Measurements from ENCODE around the gene VAV1.
"Not testable (repeated sequence)": the region's sequence is repeated elsewhere in the genome, so short reads cannot be mapped to it uniquely, and the experiment has no call there.

VAV1 gene

DNA sequence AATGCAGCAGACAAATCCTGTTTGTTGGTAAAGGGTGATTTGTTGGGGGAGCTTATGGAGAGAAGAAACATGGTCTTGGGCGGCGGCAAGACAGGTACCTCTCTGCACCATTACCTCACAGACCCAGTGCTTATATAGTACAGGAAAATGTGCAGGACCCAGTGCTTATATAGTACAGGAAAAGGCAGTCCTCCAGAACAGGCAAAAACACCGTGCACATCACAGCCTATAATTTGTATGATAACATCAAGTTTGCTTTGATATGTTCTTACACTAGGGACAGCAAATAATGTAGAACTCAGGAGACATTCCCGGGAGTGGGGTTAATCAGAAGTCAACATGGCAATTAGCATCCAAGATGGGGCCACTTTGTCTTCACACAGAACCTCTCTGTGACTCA, 20.9 kb downstream of the VAV1 start:
- DNase-seq = no peak

DNA sequence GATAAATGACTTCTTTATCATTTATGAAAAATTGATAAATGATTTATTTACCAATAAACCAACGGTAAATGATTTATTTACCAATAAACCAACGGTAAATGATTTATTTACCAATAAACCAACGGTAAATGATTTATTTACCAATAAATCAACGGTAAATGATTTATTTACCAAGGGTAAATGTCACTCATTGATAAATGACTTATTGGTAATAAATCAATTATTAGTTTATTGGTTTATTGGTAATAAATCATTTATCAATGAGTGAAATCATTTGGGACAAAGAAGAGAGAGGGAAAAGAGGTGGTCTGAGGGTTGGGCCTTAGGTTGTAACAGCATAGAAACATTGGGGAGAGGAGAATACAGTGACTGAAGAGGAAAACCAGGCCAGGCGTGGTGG, 21.5 kb downstream of the VAV1 start:
- no peak for DNase-seq

DNA sequence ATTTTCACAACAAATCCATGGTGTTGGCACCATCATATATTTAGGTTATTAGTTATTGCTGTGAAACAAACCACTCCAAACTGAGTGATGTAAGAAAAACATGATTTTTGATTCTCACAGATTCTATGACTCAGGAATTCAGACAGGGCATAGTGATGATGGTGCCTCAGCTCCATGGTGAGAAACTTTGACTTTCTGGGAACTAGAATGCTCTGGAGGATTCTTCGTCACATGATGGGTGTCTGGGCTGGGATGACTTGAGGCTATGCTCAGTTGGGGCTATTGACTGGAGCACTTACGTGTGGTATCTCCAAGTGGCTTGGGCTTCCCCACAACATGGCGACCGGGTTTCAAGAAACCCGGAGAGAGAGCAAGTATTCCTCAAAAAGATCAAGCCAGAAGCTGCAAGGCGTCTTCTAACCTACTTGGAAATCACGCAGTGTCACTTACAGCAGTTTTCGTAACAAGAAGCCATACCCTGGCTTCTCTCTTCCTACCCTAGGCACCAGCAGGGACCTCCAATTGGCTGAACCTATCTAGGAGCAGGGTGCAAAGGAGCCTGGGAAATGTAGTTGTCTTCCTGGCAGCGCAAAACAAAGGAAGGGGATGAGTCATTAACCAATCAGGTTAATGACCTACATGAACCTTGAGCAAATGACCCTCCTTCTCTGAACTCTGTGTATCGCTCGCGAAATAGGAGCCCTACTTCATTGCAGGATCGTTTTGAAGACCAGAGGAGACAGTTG, 22.4 kb downstream of the VAV1 start:
- DNase-seq = no peak

DNA sequence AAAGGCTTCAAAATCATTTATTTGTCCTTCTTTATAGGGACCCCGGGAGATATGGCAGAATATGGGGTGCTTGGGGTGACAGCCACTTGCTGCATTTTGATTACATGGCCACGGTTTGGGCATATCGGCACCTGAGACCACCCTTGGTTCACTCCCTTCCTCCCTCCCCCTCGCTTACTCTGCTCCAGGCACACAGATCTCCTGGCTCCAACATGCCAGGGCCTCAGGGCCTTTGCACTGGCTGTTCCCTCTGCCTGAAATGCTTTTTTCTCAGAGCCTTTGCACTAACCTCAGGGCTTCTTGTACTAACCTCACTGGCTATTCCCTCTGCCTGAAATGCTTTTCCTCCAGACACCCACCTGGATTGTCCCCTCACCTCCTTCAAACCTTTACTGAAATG, 23.8 kb downstream of the VAV1 start:
- DNase-seq = no peak

DNA sequence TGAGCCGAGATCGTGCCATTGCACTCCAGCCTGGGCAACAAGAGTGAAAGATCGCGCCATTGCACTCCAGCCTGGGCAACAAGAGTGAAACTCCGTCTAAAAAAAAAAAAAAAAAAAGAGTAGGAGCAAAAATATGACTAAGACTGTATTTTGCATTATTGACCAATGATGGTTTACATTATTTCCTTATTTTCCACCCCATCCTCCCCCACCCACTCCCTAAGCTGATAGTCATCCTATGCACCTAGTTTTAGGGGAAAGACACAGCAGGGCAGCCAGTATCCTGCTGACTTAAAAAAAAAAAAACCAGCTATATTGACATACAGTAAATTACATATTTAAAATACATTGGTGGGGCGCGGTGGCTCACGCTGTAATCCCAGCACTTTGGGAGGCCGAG, 25.1 kb downstream of the VAV1 start:
- no peak for DNase-seq

DNA sequence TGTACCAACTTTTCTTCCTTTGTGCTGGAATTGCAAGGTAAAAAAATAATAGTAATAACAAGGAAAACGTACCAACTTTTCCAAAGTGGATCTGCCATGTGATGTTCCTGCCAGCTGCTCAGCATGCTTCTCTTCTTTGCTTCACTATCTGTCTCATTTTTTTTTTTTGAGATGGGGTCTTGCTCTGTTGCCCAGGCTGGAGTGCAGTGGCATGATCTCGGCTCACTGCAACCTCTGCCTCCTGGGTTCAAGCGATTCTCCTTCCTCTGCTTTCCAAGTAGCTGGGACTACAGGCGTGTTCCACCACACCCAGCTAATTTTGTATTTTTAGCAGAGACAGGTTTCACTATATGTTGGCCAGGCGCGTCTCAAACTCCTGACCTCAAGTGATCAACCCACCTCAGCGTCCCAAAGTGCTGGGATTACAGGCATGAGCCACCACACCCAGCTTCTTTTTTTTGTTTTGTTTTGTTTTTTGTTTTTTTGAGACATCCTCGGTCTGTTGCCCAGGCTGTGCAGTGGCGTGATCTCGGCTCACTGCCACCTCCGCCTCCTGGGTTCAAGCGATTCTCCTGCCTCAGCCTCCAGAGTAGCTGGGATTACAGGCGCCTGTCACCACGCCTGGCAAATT, 27.8 kb downstream of the VAV1 start:
- not testable (repeated sequence) for DNase-seq

DNA sequence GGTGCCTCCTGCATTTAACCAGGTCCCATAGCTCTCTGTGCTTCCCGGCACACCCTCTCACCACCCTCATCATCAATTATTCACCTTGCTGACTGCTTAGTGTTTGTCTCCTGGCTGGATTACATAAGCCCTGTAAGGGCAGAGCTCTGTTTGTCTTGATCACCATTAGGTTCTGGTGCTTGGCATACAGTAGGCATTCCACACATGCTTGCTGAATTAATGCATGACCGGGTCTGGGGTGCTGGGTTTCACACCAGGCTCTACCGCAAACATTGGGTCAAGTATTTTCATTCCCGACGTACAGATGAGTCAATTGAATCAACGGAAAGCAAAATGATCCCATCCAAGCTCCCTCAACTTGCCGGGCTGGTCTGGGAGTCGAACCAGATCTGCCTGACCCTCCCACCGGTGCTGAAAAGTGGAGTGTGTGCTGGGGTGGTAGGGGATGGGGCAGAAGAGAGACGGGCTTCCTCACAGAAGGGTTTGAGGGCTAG, 28.5 kb downstream of the VAV1 start:
- no peak for DNase-seq

DNA sequence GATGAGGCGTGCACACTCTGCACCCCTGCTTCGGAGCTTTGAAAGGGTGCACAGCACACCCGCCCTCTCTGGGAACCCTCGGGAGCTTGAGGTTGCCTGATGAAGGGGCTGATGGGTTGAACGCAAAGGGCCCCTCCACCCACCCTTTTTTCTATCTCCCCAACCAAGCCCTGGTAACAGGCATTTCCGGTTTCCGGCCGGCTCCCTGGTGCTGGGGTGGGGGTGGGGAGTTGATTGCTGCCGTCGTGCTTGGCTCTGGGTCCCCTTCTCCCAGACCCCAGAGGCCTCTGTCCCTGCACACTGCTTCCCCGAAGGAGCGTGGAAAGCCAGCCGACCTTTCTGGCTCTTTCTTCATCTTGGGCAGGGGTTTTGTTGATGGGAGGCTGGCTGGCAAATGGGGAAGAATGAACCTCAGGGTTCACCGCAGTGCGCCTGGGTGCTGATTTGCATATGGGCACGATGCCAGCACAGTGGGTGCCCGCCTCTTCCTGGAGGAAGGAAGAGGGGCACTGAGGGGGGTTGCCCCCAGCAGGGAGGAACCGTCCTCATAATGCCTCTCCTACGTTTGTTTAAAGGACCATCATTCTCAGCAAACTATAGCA, 29.1 kb downstream of the VAV1 start:
- peak; percentile 95 for DNase-seq

DNA sequence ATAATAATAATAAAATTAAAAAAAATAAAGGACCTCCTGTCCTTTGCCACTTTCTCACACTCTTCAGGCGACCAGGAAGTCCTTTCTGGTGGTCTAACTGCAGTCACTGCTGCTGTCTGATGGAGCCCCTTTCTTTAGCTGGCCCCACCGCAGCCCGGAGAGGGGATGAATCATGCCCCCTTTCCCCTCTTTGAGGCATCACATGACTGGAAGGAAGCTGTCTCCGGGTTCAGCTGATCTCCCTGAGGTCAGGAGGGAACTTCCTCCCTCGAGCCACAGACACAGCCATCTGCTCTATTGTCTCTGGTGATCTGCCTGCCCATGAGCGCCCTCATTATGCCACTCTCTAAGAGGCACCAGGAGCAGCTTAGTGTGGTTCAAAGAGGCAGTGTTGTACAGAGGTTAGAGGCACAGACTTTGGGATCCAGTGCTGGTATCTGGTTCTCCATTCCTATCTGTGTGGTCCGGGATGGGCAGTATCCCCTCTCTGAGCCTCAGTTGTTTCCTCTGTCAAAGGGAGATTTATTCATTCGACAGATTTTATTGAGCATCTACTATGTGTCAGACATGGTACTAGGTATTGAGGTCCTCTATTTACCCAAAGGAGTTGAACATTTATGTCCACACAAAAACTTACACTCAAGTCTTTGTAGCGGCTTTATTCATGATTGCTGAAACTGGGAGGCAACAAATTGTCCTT, 30.0 kb downstream of the VAV1 start:
- DNase-seq = peak; percentile 87

DNA sequence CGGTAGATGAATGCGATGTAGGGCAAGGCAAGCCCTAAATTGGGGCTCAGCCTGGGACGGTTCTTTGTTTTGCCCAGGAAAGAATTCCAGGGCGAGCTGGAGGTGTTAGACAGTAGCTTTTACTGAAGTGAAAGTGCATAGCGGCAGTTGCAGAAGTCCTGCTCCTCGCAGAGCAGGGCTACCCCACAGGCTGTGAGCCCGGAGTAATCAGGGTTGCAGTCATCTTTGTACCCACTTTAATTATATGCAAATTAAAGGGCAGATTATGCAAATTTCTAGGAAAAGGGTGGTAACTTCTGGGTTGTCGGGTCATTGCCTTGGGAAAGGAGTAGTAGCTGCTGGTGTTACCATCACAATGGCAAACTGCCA, 30.5 kb downstream of the VAV1 start:
- DNase-seq = no peak

DNA sequence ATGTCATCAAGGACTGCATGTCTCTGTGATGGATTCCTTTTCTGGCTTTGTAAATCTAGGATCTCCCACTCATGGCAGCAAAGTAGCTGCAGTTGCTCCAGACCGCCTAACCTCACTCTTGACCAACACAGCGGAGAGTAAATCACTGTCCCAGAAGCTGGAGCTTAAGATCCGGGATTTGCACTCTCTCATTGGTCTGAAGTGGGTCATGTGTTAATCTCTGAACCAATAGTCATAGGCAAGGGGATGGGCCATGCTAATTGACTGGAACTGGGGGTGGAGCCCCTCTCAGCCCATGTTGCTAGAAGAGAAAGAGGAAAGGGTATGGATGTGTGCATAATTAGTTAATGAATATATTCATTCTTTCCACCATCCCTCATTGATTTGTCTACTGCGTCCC, 34.0 kb downstream of the VAV1 start:
- DNase-seq = no peak

DNA sequence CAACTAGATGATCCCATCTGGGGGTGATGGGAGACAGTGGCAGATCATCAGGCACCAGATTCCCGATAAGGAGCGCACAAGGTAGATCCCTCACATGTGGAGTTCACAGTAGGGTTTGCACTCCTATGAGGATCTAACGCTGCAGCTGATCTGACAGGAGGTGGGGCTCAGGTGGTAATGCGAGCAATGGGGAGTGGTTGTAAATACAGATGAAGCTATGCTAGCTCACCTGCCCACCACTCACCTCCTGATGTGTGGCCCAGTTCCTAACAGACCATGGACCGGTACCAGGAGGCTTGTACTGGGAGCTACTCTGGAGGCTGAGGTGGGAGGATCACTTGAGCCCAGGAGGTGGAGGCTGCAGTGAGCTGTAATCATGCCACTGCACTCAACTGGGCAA, 34.8 kb downstream of the VAV1 start:
- DNase-seq = no peak

DNA sequence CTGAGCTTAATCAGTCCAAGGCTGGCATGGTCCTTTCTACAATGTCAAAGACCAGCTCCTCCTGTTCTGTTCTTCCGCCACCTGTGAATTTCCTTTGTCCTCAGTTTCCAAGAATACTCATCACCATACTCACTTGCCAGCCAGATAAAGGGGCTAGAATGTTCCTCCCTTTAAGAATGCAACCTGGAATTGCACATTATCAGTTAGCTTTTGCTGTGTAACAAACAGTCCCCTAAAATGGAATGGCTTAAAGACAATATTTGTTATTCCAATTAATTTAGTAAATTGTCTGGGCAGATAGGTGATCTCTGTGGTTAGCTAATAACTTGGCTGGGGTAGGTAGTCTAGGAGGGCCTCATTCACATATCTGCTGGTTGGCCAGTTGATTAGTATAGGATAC, 36.0 kb downstream of the VAV1 start:
- no peak for DNase-seq

DNA sequence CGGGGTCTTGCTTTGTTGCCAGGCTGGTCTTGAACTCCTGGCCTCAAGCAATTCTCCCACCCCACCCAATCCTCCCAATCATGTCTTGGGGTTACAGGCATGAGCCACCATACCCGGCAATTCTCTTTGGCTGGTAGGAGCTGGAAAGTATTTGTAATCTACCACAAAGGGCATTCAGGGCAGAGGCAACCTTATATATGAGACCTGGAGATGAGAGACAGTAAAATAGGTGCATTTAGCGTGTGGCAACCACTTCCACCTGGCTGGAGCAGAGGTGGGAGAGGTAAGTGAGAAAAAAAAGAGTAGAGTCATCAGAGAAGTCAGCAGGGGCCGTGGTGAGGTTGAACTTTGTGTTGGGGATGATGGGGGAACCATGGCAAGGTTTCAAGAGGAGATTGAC, 36.8 kb downstream of the VAV1 start:
- no peak for DNase-seq

DNA sequence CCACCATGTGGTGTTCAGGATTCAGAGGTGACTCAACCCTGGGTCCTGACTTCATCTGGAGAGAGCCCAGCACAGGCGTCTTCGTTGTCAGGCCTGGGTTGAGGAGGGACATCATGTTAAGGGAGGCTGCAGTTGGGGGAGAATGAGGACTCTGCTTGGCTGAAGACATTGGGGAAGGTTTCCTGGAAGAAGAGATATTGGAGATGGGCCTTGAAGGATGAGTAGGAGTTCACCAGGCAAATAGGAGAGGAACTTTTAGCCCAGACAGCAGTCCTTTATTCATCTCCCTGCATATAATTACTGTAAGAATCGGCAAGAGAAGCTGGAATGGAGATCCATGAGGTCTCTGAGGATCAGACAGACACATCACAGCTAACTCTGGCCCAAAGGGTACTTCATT, 38.9 kb downstream of the VAV1 start:
- DNase-seq = no peak

DNA sequence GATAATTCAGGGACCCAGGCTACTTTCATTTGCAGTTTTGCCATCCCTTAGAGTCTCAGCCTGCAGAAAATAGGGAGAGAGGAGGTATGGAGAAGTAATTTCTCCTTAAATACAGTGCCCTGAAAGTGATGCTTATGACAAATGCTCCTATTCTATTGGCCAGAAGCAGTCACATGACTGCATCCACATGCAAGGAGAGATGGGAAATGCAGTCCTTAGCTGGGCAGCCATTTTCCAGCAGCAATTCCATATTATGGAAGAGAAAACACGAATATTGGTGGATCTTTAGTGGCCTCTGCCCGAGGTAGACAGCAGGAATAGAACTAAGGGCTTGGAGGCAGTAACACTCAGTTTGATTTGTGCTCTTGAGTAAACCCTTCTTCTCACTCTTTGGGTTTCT, 39.4 kb downstream of the VAV1 start:
- DNase-seq = no peak

DNA sequence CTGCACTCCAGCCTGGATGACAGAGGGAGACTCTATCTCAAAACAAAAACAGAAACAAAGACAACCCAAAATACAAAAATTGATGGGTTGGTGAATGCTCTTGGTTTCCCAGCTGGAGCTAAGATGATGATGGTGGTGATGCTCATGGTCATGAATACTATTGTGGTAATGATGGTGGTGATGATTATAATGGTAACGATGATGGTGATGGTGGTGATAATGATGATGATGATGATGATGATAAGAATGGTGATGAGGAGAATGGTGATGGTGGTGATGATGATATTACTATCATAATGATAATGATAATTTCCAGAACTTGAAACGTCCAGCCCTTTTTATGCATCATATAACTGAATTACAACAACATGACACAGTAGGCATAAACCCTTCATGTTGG, 40.1 kb downstream of the VAV1 start:
- no peak for DNase-seq

DNA sequence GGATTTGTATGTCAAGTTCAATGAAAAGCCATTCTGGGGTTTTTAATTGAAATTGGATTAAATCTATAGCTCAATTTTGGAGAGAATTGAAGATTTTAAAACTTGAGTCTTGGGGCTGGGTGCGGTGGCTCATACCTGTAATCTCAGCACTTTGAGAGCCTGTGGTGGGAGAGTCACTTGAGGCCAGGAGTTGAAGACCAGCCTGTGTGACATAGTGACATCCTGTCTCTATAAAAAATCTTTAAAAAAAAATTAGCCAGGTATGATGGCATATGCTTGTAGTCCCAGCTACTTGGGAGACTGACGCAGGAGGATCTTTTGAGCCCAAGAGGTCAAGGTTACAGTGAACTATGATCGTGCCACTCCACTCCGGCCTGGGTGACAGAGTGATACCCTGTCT, 41.2 kb downstream of the VAV1 start:
- no peak for DNase-seq

DNA sequence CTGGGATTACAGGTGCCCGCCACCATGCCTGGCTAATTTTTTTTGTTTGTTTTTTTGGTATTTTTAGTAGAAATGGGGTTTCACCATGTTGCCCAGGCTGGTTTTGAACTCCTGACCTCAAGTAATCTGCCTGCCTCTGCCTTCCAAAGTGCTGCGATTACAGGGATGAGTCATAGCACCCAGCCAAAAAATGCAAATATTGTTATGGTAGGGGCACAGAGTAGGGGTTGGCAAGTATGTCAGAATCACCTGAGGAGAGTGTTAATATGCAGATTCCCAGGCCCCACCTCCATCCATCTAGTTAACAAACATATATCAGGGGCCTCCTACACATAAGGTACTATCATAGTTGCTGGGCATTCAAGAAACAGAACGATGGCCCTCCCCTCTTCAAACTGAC, 44.7 kb downstream of the VAV1 start:
- DNase-seq = no peak

DNA sequence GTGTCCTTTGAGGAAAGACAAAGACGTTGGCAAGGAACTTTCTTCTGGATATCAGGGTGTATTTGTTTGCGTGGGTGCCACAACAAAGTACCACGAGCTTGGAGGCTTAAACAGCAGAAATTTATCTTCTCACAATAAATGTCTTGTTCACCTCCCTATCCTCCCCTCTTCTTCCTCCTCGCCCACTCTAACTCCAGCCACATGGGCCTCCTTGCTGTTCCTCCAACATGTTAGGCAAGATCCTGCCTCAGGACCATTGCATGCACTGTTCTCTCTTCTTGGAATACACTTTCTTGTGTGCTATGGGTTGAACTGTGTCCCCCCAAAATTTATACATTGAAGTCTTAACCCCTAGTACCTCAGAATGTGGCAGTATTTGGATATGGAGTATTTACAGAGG, 45.7 kb downstream of the VAV1 start:
- DNase-seq = no peak

DNA sequence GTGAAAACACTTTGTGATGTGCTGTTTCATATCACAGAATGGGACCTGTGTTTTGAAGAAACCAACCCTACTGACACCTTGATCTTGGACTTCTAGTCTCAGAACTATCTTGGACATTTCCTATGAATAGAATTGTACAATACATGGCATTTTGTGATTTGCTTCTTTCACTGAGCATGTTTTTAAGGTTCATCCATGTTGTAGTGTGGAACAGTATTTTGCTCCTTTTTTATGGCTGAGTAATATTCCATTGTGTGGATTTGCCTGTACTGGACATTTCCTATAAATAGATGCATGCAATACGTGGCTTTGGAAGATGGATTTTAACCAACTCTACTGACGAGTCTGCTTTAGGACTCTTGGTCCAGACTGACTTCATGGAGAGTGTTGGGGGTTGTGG, 46.8 kb downstream of the VAV1 start:
- DNase-seq = no peak

DNA sequence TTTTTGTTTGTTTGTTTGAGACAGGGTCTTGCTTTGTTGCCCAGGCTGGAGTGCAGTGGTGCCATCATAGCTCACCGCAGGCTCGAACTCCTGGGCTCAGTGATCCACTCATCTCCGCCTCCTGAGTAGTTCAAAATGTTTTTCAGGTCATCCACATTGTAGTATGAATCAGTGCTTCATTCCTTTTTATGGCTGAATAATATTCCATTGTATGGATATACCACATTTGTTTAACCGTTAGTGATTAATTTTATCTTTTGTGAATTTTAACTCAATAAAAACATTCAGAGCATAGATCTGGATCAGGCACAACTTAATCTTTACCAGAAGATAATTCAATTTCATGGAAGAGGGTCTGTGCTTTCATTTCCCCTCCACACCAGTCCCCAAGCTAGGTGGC, 47.7 kb downstream of the VAV1 start:
- no peak for DNase-seq

DNA sequence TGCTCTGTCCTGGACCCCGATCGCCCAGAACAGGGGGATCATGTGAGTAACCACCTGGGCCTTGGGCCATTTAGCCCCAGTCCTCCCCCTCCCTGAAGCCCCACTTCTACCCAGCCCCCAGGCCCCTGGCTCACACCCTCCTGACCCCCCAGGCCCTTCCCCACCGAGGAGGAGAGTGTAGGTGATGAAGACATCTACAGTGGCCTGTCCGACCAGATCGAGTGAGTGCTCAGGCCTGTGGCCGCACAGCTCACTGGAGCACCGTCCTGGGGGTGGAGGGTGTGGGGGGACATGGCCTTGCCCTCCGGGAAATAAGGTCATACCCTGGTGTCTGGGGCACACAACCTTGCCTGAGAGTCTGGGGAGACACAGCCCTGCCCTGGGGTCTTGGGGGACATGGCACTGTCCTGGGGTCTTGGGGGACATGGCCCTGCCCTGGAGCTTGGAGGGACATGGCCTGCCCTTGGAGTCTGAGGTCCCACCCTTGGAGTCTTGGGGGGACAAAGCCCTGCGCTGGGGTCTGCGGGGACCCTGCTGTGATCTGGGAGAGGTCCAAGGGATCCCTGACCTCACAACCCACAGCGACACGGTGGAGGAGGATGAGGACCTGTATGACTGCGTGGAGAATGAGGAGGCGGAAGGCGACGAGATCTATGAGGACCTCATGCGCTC, 49.3 kb downstream of the VAV1 start:
- DNase-seq = no peak
